KMS-11 (cell line): ENCODE results near the gene ATP10D.

Experiments used
- H2AFZ ChIP-seq: fragments of 200-600 bp; sonication (generic); 2 replicates; pipeline ENCODE4 v1.6.1; 2016; ENCODE audit warnings: antibody characterized with exemption, mixed run types, low read depth
- H3K27ac ChIP-seq: fragments of 200-600 bp; sonication (generic); 2 replicates; pipeline ENCODE4 v1.6.1; 2016; ENCODE audit warnings: mild to moderate bottlenecking, mixed run types
- H3K27me3 ChIP-seq: fragments of 200-600 bp; sonication (generic); 2 replicates; pipeline ENCODE4 v1.6.1; 2017; ENCODE audit warnings: mild to moderate bottlenecking, low read depth, mixed run types, moderate library complexity; ENCODE audit not compliant: insufficient read depth
- H3K36me3 ChIP-seq: fragments of 200-600 bp; sonication (generic); 2 replicates; pipeline ENCODE4 v1.6.1; 2017; ENCODE audit warnings: mild to moderate bottlenecking, mixed run types; ENCODE audit not compliant: insufficient read depth
- H3K4me1 ChIP-seq: fragments of 200-600 bp; sonication (generic); 2 replicates; pipeline ENCODE4 v1.6.1; 2016; ENCODE audit warnings: mild to moderate bottlenecking, low read depth, mixed run types; ENCODE audit not compliant: poor library complexity, severe bottlenecking
- H3K4me2 ChIP-seq: fragments of 200-600 bp; sonication (generic); 2 replicates; pipeline ENCODE4 v1.7.0; 2016; ENCODE audit warnings: mild to moderate bottlenecking, mixed run types
- H3K4me3 ChIP-seq: fragments of 200-600 bp; sonication (generic); IDR thresholded peaks from 2 replicates; pipeline ENCODE4 v1.6.1; 2017; ENCODE audit warnings: low read depth, low read length, mixed read lengths; ENCODE audit not compliant: insufficient read depth
- H3K79me2 ChIP-seq: fragments of 200-600 bp; sonication (generic); 2 replicates; pipeline ENCODE4 v1.6.1; 2016; ENCODE audit warnings: low read depth, mixed run types; ENCODE audit not compliant: insufficient read depth
- H3K9ac ChIP-seq: fragments of 200-600 bp; sonication (generic); 2 replicates; pipeline ENCODE4 v1.6.1; 2016; ENCODE audit warnings: mild to moderate bottlenecking, mixed run types
- H4K20me1 ChIP-seq: fragments of 200-600 bp; sonication (generic); 2 replicates; pipeline ENCODE4 v1.6.1; 2016; ENCODE audit warnings: mild to moderate bottlenecking, mixed run types; ENCODE audit not compliant: insufficient read depth
- TF ChIP-seq, protein P1 (sequence below): fragments of 200-600 bp; sonication (generic); conservative IDR thresholded peaks from 2 replicates; pipeline ENCODE4 v1.6.1; 2017; ENCODE audit warnings: low read depth, mild to moderate bottlenecking, antibody characterized with exemption, low read length, moderate library complexity, mixed read lengths

The ATP10D gene

DNA sequence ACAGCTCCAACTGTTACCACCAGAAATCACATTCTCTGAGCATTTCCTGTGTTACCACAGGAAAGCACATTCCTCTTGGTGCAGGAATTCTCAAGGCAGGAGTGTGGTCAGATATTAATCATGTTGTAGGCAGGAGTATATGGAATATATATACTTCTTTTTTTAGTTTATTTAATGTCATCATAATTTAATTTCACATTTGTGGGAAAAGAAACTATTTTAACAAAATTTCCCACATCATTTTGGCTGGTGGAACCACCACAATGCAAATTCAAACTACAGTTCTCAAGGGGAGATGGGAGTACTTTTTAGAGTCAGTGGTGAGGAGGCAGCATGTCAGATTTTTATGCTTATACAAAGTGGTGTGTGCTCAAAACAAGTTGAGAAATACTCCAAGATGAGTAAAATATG, 139.0 kb downstream of the ATP10D start:
- Histone ChIP-seq H3K4me1 (no peaks in the 10 kb centered on the region), H3K27ac (no peak overlapping the region), H3K27me3 (no peaks in the 10 kb centered on the region), H3K9ac (no peak overlapping the region), H3K4me2 (no peak overlapping the region), H3K4me3 (no peak overlapping the region), H2AFZ (no peak overlapping the region), H3K36me3 (no peaks in the 10 kb centered on the region), H3K79me2 (no peaks in the 10 kb centered on the region), H4K20me1 (no peaks in the 10 kb centered on the region)
- TF ChIP-seq, protein P1, sequence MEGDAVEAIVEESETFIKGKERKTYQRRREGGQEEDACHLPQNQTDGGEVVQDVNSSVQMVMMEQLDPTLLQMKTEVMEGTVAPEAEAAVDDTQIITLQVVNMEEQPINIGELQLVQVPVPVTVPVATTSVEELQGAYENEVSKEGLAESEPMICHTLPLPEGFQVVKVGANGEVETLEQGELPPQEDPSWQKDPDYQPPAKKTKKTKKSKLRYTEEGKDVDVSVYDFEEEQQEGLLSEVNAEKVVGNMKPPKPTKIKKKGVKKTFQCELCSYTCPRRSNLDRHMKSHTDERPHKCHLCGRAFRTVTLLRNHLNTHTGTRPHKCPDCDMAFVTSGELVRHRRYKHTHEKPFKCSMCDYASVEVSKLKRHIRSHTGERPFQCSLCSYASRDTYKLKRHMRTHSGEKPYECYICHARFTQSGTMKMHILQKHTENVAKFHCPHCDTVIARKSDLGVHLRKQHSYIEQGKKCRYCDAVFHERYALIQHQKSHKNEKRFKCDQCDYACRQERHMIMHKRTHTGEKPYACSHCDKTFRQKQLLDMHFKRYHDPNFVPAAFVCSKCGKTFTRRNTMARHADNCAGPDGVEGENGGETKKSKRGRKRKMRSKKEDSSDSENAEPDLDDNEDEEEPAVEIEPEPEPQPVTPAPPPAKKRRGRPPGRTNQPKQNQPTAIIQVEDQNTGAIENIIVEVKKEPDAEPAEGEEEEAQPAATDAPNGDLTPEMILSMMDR, result no peak

DNA sequence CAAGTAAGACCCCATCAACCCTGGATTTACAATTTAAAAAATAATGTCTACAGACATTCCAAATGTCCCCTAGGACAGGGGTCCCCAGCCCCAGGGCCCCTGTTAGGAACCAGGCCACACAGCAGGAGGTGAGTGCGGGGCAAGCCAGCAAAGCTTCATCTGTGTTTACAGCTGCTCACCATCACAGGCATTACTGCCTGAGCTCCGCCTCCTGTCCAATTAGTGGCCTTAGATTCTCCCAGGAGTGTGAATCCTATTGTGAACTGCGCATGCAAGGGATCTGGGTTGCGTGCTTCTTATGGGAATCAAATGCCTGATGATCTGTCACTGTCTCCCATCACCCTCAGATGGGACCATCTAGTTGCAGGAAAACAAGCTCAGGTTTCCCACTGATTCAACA, 146.1 kb downstream of the ATP10D start:
- TF ChIP-seq, protein P1, result no peak
- no peaks in the 10 kb centered on the region for H3K36me3 ChIP-seq
- H4K20me1 ChIP-seq, result no peaks in the 10 kb centered on the region
- no peaks in the 10 kb centered on the region for H3K27me3 ChIP-seq
- H3K4me2 ChIP-seq, result no peak overlapping the region
- H2AFZ ChIP-seq, result no peak overlapping the region
- H3K4me1 ChIP-seq, result no peaks in the 10 kb centered on the region
- no peak overlapping the region for H3K4me3 ChIP-seq
- H3K9ac ChIP-seq, result no peak overlapping the region
- H3K79me2 ChIP-seq, result no peaks in the 10 kb centered on the region
- H3K27ac ChIP-seq, result no peak overlapping the region

DNA sequence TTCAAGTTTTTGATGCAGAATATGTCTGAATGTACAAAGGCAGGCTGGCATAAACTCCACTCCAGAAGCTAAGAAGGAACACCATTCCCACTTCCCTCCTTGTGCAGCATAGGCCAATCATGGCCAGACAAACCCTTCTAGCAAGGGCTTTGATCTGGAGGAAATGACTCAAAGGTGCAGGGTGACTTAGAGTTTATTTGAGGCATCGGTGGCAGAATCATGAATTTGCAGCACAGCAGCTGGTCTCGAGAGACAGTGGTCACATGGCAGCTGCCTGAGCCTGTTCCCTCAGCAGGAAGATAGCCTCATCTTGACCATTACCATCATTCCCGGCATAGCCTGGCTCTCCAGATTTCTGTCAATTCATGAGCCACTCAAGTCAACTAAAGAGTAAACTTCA, 154.5 kb downstream of the ATP10D start:
- no peaks in the 10 kb centered on the region for H4K20me1 ChIP-seq
- no peak overlapping the region for H3K27ac ChIP-seq
- H2AFZ ChIP-seq, result no peak overlapping the region
- H3K27me3 ChIP-seq, result no peaks in the 10 kb centered on the region
- no peak overlapping the region for H3K9ac ChIP-seq
- TF ChIP-seq, protein P1, result no peak
- no peaks in the 10 kb centered on the region for H3K4me1 ChIP-seq
- H3K4me2 ChIP-seq, result no peak overlapping the region
- no peak overlapping the region for H3K4me3 ChIP-seq
- H3K79me2 ChIP-seq, result no peaks in the 10 kb centered on the region
- no peaks in the 10 kb centered on the region for H3K36me3 ChIP-seq

DNA sequence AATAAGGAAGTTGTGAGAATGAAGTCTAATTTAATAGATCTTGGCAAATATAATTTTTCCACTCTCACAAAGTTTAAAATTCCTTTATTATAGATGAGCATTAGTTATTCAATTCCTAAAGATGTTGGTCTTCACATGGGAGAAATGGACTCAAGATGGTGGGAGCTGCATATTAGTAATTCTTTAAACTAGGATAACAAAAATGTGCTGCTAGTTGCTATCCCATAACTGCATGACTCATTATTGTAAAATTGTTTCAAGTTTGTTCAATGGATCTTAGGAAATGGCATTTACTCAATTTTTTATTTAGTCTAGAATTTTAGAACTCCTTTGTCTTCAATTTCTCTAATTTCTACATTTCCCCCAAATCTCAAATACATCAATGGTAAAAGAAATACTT, 155.8 kb downstream of the ATP10D start:
- H3K4me1 ChIP-seq, result no peaks in the 10 kb centered on the region
- TF ChIP-seq, protein P1, result no peak
- no peak overlapping the region for H3K4me2 ChIP-seq
- H4K20me1 ChIP-seq, result no peaks in the 10 kb centered on the region
- no peak overlapping the region for H3K27ac ChIP-seq
- no peaks in the 10 kb centered on the region for H3K27me3 ChIP-seq
- H2AFZ ChIP-seq, result no peak overlapping the region
- H3K36me3 ChIP-seq, result no peaks in the 10 kb centered on the region
- H3K9ac ChIP-seq, result no peak overlapping the region
- H3K79me2 ChIP-seq, result no peaks in the 10 kb centered on the region
- H3K4me3 ChIP-seq, result no peak overlapping the region
